ENCODE measurements around the gene NUDT1.

Gene NUDT1

DNA sequence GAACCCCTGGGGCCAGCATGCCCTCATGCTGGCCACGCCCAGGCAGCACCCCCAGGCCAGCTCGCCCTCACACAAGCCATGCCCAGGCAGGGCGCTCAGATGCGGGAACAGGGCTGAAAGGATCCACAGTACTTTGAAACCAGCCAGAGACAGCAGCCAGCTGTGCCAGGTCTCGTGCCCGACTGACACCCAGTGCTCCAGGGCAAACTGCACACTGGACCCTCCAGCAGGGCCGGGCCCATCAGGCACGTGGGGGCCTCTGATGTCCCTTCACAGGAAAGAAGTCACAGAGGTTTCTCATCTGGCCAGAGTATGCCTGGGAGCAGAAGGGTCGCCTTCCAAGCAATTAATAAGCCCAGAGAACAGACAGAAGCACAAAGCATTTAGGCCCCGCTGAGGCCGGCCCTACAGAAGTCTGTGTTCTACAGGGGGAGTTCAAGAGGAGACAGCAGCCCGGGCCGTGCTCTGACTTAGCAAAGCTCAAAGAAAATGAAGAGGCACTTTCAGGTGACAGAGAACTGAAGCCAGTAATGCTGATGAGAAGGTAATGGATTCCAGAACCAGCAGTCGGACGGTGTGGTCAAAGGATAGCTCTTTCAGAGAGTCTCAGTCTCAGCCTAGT lies 30.7 kb upstream of the NUDT1 start:
- TF ChIP-seq, protein P1, sequence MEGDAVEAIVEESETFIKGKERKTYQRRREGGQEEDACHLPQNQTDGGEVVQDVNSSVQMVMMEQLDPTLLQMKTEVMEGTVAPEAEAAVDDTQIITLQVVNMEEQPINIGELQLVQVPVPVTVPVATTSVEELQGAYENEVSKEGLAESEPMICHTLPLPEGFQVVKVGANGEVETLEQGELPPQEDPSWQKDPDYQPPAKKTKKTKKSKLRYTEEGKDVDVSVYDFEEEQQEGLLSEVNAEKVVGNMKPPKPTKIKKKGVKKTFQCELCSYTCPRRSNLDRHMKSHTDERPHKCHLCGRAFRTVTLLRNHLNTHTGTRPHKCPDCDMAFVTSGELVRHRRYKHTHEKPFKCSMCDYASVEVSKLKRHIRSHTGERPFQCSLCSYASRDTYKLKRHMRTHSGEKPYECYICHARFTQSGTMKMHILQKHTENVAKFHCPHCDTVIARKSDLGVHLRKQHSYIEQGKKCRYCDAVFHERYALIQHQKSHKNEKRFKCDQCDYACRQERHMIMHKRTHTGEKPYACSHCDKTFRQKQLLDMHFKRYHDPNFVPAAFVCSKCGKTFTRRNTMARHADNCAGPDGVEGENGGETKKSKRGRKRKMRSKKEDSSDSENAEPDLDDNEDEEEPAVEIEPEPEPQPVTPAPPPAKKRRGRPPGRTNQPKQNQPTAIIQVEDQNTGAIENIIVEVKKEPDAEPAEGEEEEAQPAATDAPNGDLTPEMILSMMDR (IDR thresholded peaks at IDR 0.05; ENCODE audit: extremely low read depth, insufficient read depth, missing control alignments): no peak
- DNase-seq (ENCODE audit: low spot score): no peak
- in situ Hi-C loops (cut with MboI; ENCODE audit: low pct_unique_long_range_greater_than_20kb, low sequenced_read_pairs, unreplicated experiment): loop anchor here (25.0 kb wide), 1 partner anchor 624 kb away; no protein-coding TSS in a partner anchor

DNA sequence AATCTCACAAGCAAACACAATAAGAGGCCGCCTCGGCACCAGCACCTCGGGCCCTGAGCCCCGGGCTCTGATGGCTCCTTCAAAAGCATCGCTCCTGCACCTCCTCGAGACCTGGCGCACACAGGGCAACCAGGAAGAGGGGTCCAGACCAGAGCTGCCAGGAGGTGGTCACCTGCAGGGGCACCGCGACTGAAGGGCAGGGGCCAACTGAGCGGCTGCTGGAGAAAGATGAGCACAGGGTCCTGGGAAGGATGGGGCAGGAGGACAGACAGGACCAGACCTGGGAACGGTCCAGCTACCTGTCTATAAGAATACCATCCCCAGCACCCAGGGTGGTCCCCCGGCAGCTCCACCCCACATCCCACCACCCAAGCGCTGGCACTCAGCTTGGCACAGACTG lies 30.1 kb upstream of the NUDT1 start:
- TF ChIP-seq, protein P1 (IDR thresholded peaks at IDR 0.05; ENCODE audit: extremely low read depth, insufficient read depth, missing control alignments): no peak
- in situ Hi-C loops (cut with MboI; ENCODE audit: low pct_unique_long_range_greater_than_20kb, low sequenced_read_pairs, unreplicated experiment): loop anchor here (25.0 kb wide), 1 partner anchor 625 kb away; no protein-coding TSS in a partner anchor
- DNase-seq (ENCODE audit: low spot score): no peak

DNA sequence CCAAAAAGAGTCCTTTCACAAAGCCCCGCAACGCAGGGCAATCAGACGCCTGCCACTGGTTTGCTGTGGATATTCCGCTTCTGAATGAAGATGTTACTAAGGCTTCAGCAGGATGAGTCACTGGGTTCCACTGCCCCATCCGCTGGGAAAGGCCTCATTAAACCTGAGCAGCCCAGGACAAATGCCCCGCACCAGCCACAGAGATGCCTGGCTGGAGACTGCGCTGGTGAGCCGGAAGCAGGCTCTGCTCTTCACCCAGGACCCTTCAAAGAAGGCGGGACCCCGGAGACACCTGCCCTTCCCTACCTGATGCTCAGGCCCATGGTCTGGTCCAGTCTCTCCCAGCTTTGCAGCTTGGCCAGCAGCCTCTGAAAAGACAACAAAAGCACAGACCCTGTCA lies 29.1 kb upstream of the NUDT1 start:
- DNase-seq (ENCODE audit: low spot score): no peak
- TF ChIP-seq, protein P1 (IDR thresholded peaks at IDR 0.05; ENCODE audit: extremely low read depth, insufficient read depth, missing control alignments): no peak
- in situ Hi-C loops (cut with MboI; ENCODE audit: low pct_unique_long_range_greater_than_20kb, low sequenced_read_pairs, unreplicated experiment): loop anchor here (25.0 kb wide), 1 partner anchor 626 kb away; no protein-coding TSS in a partner anchor

DNA sequence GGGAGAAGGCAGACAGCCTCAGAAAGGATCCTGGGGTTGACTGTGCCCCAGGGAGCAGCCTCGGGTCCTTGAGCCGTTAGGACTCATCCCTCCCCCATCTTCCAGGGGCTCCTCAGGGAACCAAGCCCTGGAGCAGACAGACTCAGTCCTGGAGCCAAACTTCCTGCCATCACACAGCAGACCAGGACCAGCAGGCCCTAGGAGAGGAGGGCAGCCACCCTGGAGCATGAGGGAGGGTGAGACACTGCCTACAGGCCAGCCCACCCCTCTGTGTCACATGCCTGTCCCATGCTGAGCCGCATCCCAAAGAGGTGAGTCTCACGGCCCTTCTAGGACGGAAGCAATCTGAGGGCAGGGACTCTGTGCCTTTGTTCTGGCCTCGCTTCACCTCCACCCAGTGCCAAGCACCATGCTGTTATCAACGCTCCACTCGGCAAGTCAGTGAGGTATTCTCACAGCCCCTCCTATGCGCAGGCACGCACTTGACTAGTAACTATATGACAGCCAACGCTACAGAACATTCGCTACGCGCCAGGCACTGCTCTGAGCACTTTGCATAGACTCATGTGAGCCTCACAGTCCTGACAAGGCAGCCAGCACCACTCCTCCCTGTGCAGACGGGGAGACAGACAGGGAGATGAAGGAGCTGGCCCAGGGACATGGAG lies 28.3 kb upstream of the NUDT1 start:
- DNase-seq (ENCODE audit: low spot score): no peak
- TF ChIP-seq, protein P1 (IDR thresholded peaks at IDR 0.05; ENCODE audit: extremely low read depth, insufficient read depth, missing control alignments): no peak
- in situ Hi-C loops (cut with MboI; ENCODE audit: low pct_unique_long_range_greater_than_20kb, low sequenced_read_pairs, unreplicated experiment): loop anchor here (25.0 kb wide), 1 partner anchor 626 kb away; no protein-coding TSS in a partner anchor

DNA sequence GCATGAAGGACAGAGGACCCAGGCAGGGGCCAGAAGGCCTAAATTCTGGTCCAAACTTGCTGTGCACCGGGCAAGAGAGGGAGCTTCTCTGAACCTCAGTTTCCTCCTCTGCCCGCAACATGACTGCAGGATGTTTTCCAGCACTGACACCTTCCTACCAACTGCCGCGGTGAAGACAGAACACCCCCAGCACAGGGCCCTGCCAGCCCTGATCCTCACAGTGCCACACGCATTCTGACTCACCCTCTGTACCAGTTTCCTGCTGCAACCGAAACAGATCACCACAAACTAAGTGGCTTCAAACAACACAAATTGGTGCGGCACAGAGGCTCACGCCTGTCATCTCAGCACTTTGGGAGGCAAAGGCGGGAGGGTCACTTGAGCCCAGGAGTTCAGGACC lies 27.4 kb upstream of the NUDT1 start:
- TF ChIP-seq, protein P1 (IDR thresholded peaks at IDR 0.05; ENCODE audit: extremely low read depth, insufficient read depth, missing control alignments): no peak
- no peak for DNase-seq (ENCODE audit: low spot score)
- in situ Hi-C loops (cut with MboI; ENCODE audit: low pct_unique_long_range_greater_than_20kb, low sequenced_read_pairs, unreplicated experiment): loop anchor here (25.0 kb wide), 1 partner anchor 627 kb away; no protein-coding TSS in a partner anchor

DNA sequence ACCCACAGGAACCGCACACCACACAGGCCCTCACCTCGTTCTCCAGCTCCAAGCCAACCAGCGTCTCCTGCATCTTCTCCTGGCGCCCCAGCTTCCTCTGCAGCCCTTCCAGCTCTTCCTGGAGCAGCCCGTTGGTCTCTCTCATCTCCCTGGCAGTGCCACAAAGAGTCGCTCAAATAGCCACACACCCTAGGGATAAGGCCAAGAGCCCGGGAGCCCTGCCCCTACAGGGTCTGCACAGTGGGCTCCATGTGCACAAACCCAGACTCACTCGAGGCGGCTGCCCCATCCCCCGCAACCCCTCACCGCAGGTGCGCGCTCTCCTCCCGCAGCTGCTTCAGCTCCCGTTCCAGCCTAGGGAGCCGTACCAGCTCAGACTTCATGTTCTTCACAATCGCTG lies 26.2 kb upstream of the NUDT1 start:
- TF ChIP-seq, protein P1 (IDR thresholded peaks at IDR 0.05; ENCODE audit: extremely low read depth, insufficient read depth, missing control alignments): no peak
- DNase-seq (ENCODE audit: low spot score): no peak
- in situ Hi-C loops (cut with MboI; ENCODE audit: low pct_unique_long_range_greater_than_20kb, low sequenced_read_pairs, unreplicated experiment): loop anchor here (25.0 kb wide), 1 partner anchor 629 kb away; no protein-coding TSS in a partner anchor

Data from GM13977 (cell line).